SHP77 (cell line): ENCODE results near the gene RGS3.

ENCODE experiments used
- DNase-seq, 2 experiments: peaks; one replicate each; lab custom pipeline; 2025; lab: John Stamatoyannopoulos, UW

RGS3 gene

DNA sequence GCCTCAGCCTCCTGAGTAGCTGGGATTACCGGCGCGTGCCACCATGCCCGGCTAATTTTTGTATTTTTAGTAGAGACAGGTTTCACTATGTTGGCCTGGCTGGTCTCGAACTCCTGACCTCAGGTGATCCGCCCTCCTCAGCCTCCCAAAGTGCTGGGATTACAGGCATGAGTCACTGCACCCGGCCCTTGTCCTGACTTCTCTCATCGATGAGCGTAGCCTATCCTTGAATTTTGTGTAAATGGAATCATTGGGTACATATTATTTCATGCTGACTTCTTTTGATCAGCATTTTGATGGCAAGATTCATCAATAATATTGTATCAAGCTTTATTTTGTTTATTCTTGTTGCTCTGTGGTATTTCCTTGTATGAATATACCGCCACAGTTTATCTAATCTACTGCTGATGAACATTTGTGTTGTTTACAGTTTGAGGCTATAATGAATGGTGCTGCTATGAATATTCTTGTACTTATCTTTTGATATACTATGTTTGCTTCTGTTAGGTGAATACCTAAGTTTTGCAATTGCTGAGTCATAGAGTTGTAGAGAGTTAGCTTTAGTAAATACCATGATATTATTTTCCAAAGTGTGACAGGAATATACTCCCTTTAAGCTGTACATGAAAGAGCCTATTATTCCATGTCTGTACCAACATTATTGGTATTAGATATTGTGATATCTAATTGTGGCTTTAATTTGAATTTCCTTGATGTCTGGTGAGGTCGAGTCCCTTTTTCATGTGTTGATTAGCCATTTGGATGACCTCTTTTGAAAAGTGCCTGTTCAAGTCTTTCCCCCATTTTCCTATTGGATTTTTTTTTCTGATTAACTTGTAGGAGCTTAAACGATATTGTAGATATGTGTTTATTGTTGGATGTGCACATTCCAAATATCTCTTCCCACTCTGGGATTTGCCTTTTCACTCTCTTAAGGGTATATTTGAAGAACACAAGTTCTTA, 107.5 kb downstream of the RGS3 start:
- DNase-seq: no peak

GRCh38 chr9:113572076-113572861, 108.7 kb downstream of the RGS3 start:
- DNase-seq: no peak

DNA sequence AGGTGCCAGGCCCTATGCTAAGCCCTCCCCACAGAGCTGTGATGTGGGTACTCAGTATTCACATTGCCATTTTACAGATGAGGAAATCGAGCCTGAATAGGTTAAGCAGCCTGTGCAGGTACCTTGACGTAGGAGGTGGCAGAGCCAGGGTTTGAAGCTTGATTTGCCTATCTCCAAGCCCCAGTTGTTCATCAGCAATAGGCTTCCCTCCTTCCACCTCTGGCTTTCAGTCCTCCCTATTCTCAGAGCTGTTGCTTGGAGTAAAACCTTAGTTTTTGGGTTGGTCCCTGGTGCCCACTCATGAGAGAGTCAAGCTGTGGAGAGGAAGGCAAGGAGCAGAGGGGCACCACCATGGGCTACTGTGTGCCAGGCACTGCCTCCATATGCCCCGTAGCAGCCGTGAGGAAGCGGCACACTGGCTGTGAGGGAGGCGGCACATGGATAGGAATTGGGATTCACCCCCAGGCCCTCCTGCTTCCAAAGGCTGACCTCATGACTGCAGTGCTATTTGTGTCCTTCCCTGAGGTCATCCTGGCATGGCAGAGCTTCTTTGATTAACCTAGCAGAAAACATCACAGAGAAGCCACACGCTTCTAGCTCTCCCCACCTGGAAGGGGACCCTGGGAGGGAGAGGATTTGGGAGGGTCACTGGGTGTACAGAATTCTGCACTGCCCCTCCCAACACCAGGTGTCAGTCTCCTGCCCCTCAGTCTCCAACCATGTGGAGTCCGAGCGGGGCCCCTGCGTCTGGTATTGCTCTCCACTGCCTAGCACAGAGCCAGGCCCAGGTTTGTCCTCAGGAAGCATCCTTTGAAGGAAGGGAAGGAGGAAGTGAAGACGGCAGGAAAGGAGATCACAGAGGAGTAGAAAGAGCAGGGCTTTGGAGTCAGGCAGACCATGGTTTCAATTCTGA, 109.8 kb downstream of the RGS3 start:
- DNase-seq: no peak

- DNase-seq: no peak
These were observed 110.4 kb downstream of the RGS3 start for GRCh38 chr9:113573959-113574352.

DNA sequence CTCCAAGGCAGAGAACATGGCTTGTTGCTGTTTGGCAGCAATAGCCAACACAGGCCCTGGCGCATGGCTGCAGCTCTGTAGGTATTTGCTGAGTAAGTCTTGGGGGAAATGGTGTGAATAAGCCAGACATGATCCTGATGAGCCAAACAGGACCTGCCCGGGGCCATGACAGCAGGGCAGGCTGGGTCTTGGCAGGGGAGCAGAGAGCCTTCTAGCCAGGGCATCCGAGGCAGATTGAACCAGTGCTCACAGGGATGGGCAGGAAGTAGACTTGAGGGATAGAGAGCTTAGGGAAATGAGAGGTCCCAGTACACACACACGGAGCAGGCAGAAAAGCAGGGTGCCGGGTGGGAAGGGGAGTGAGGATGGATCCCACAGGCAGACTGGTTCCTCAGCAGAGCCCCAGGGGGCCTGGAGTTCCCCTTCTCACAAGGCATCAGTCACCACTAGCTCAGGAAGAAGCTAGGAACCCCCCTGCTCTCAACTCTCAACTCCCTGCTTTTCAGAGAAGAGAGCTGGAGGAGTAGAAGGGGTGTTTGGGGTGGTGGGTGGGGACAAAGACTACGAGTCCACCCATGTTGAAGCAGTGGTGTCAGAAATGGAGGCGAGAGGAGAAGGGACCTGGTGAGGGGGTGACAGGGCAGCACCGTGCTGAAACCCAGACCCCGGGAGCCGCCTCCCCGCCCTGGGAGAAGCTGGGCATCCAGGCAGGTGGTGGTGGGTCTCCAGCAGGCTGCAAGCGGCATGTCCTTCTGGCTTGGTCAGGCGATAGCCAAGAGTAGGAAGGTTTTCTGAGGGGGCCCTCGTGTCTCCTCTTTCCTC, 111.1 kb downstream of the RGS3 start:
- DNase-seq: no peak

- DNase-seq: no peak
These were observed 114.2 kb downstream of the RGS3 start for GRCh38 chr9:113577525-113578261.

GRCh38 chr9:113578279-113578865, 114.8 kb downstream of the RGS3 start:
- DNase-seq: no peak

DNA sequence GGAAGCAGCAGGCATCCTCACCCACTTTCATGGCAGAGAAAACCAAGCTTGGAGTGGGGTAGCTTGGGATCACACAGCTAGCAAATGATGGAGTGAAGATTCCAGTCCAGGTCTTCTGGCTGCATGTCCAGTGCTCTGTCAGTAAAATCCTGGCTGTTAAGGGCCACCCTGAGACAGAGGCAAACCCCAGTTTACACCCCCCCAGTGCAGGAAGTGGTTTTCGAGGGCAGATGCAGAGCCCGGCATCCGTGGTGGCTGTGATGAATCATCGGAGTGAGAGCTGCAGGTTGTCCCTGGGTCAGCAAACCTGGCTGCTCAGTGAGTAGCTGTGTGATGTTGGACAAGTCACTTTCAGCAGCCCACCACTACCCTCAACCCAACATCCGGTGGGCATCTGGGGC, 115.4 kb downstream of the RGS3 start:
- DNase-seq: peak; percentile 52 to 69

- peak; percentile 30 to 56 for DNase-seq
These were observed 115.9 kb downstream of the RGS3 start for GRCh38 chr9:113579283-113580040.

DNA sequence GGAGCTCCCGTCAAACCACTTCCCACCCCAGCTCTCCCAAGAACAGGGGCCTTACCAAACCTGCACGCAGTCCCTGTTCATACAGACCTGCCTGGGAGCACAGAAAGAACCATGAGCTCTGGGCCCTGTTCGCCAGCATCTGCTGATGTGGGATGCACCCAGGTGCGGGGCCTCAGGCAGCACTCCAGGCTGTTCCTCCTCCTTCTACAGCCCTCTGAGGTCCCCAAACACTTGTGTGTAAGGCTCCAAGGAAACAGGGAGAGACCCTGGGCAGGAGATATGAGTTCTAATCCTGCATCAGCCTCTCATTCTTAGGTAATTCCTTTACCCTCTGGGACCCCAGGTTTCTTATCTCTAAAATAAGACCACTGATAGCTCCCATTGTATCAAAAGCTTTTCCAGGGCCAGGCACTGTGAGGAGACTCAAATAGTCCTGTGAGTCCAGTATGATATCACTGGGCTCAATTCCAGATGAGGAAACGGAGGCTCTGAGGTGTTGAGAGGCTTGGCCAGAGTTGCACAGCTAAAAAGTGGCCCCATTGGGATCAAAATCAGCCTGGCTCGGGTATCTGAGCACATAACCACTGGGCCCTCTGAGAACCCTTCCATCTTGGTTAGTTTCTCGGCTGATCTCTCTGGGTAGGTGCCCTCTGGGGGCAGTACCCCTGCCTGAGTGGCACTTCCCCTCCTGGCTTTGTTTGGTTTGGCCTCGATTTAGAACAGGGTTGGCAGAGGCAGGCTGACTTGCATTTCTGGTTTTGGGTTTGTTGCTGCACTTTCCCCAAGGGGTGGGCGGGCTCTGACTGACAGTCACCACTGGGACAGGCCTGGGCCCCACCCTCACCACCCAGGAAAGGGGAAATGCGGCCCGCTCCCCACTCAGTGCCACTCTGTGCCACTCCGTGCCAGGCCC, 116.8 kb downstream of the RGS3 start:
- peak in 1 of 2 experiments; percentile 39 for DNase-seq

DNA sequence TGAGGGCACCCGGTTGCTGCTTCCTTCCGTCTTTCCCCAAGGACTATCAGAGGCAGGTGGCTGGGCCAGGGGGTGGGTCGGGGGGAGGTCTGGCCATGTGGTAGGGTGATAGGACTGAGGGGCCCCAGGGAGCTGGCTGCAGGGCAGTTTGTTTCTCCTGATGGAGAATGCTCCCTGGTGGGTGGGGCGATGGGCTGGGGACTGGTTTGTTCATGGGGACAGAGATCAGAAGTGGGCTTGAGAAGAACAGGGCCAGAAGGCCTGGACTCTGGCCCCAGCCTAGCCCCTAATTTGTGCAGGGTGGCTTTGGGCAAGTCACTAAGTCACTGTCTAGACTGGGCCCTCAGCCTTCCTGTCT, 117.4 kb downstream of the RGS3 start:
- DNase-seq: no peak

DNA sequence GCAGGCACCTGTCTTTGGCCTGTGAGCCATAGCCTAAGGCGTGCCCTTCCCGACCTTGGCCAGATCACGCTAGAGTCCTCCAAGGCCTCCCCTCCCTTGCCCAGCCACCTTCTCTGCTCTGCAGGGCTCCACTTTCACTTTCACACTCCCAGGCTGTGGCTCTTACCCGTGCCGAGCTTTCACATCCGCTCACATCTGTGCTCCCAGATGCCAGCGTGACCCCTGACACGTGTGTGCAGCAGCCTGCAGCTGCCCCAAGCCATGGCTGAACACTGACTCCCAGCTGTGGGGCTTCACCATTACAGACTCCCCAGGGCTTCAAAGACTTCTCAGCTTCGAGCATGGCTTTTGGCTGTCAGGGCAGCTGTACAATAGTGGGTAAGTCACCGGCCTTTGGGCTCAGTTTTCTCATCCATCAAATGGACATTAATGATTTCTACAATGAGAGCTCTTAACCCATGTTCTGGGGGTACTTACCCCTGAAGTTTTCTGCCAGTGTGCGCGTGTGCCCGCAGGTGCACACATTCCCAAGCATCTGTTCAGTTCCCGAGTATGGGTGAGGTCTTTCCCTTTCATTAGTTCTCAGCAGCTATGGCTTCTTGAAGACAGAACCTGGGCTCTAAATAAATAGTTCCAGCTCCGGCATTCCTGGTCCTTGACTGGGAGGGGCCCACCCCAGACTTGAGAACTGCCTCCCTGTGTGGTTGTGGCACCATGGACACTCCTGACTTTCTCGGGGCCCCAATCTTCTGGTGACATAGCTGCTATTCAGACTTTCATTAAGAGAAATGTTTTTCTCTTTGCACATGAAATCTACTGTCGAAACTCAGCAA, 118.6 kb downstream of the RGS3 start:
- no peak for DNase-seq

GRCh38 chr9:113582698-113583200, 119.2 kb downstream of the RGS3 start:
- DNase-seq: no peak

GRCh38 chr9:113583511-113584427, 120.2 kb downstream of the RGS3 start:
- DNase-seq: no peak

- DNase-seq: no peak
These were observed 121.0 kb downstream of the RGS3 start for GRCh38 chr9:113584428-113585084.
